Hepatocyte (in vitro differentiated cells): ENCODE data around the gene MNT. TPM values are rescaled to one million over a fixed set of nuclear protein-coding genes. Genes with fewer than 3 reads are reported as not detected.

ENCODE experiments used
- DNase-seq: peaks from one replicate; pipeline ENCODE4 v3.0.0-alpha.2; 2016; ENCODE audit warnings: low spot score
- H2AFZ ChIP-seq: fragments of 200-600 bp; sonication (generic); 2 replicates; pipeline ENCODE4 v1.6.0; 2016; ENCODE audit warnings: antibody characterized with exemption, mild to moderate bottlenecking
- H3K27ac ChIP-seq: fragments of 200-600 bp; sonication (generic); 2 replicates; pipeline ENCODE4 v1.5.1; 2016; ENCODE audit warnings: mild to moderate bottlenecking
- H3K27me3 ChIP-seq: fragments of 200-600 bp; sonication (generic); 2 replicates; pipeline ENCODE4 v1.6.1; 2016
- H3K36me3 ChIP-seq: fragments of 200-600 bp; sonication (generic); replicated peaks from 2 replicates; pipeline ENCODE4 v1.5.1; 2016; ENCODE audit warnings: low read depth; ENCODE audit not compliant: insufficient read depth
- H3K4me1 ChIP-seq: fragments of 200-600 bp; sonication (generic); 2 replicates; pipeline ENCODE4 v1.5.1; 2016; ENCODE audit warnings: mild to moderate bottlenecking, moderate library complexity; ENCODE audit not compliant: insufficient read depth
- H3K4me2 ChIP-seq: fragments of 200-600 bp; sonication (generic); 2 replicates; pipeline ENCODE4 v1.6.0; 2016
- H3K4me3 ChIP-seq: fragments of 200-600 bp; sonication (generic); 2 replicates; pipeline ENCODE4 v1.5.1; 2016; ENCODE audit warnings: mild to moderate bottlenecking
- H3K79me2 ChIP-seq: fragments of 200-600 bp; sonication (generic); 2 replicates; pipeline ENCODE4 v1.6.0; 2017; ENCODE audit warnings: mild to moderate bottlenecking
- H3K9me2 ChIP-seq: fragments of 200-600 bp; sonication (generic); replicated peaks from 2 replicates; pipeline ENCODE4 v1.6.0; 2017; ENCODE audit warnings: mild to moderate bottlenecking; ENCODE audit not compliant: insufficient read depth
- H3K9me3 ChIP-seq: fragments of 200-600 bp; sonication (generic); 2 replicates; pipeline ENCODE4 v1.5.1; 2016; ENCODE audit warnings: low read depth, mild to moderate bottlenecking
- H4K20me1 ChIP-seq: fragments of 200-600 bp; sonication (generic); 2 replicates; pipeline ENCODE4 v1.6.0; 2016; ENCODE audit warnings: mild to moderate bottlenecking; ENCODE audit not compliant: insufficient read depth, poor library complexity, severe bottlenecking
- CTCF ChIP-seq: fragments of 200-600 bp; sonication (generic); IDR thresholded peaks from 2 replicates; pipeline ENCODE4 v1.5.1; 2016; ENCODE audit warnings: antibody characterized with exemption, mild to moderate bottlenecking; ENCODE audit not compliant: poor library complexity
- EZH2 ChIP-seq: fragments of 200-600 bp; sonication (generic); IDR thresholded peaks from 2 replicates; pipeline ENCODE4 v1.6.1; 2016; ENCODE audit warnings: antibody characterized with exemption, mild to moderate bottlenecking, borderline replicate concordance
- EZH2phosphoT487 ChIP-seq: fragments of 200-600 bp; sonication (generic); IDR thresholded peaks from one replicate; pipeline ENCODE4 v1.6.1; 2018; ENCODE audit warnings: antibody characterized with exemption, mild to moderate bottlenecking, low read depth, moderate library complexity; ENCODE audit not compliant: unreplicated experiment, severe bottlenecking
- WGBS: methylation state at CpG from one replicate; pipeline ENCODE4 v1.1.6; 2016; ENCODE audit warnings: low lambda C conversion rate; ENCODE audit errors: missing lambda C conversion rate; 5-methylcytosine and 5-hydroxymethylcytosine counted together
- polyA plus RNA-seq: library from polyadenylated mRNA; unstranded; fragments of >200 nt; fragmentation: Nextera tagmentation; extraction: Ambion mirVana; gene quantifications from 2 replicates; pipeline ENCODE4 v1.2.1, GENCODE V29; 2016
- total RNA-seq: library from RNA; depleted of rRNA; stranded (reverse); fragments of >200 nt; gene quantifications from 2 replicates; pipeline ENCODE4 v1.2.3, GENCODE V29; 2014

The MNT gene
- total and polyA plus RNA-seq, 2 experiments from 2014 or later = 9.9 to 11.2 TPM

GRCh38 chr17:2366747-2367494 lies 33.9 kb downstream of the MNT start:
- no peak for DNase-seq
- Histone ChIP-seq H2AFZ (no peak overlapping the region), H3K9me2 (no peaks in the 10 kb centered on the region), H3K4me1 (no peaks in the 10 kb centered on the region), H3K27ac (no peak overlapping the region), H4K20me1 (no peaks in the 10 kb centered on the region), H3K4me3 (no peak overlapping the region), H3K9me3 (no peaks in the 10 kb centered on the region), H3K36me3 (no peaks in the 10 kb centered on the region), H3K79me2 (no peaks in the 10 kb centered on the region), H3K27me3 (no peaks in the 10 kb centered on the region), H3K4me2 (no peak overlapping the region)
- 71% methylated on average over 23 of the region's 26 CpGs for WGBS
- peak; percentile 32 for TF ChIP-seq CTCF
- TF ChIP-seq EZH2 = no peak
- TF ChIP-seq EZH2phosphoT487 = no peak

GRCh38 chr17:2365132-2365531 lies 35.7 kb downstream of the MNT start:
- Histone ChIP-seq H3K4me1 (no peaks in the 10 kb centered on the region), H3K4me3 (no peak overlapping the region), H4K20me1 (no peaks in the 10 kb centered on the region), H3K4me2 (no peak overlapping the region), H3K36me3 (no peaks in the 10 kb centered on the region), H3K9me2 (no peaks in the 10 kb centered on the region), H3K27me3 (no peaks in the 10 kb centered on the region), H3K9me3 (no peaks in the 10 kb centered on the region), H3K79me2 (no peaks in the 10 kb centered on the region), H3K27ac (no peak overlapping the region), H2AFZ (no peak overlapping the region)
- TF ChIP-seq EZH2phosphoT487 (no peak), EZH2 (no peak), CTCF (no peak)
- 96% methylated on average over 19 of the region's 20 CpGs for WGBS
- DNase-seq = no peak

GRCh38 chr17:2364763-2365116 lies 36.1 kb downstream of the MNT start:
- no peaks in the 10 kb centered on the region for H4K20me1 ChIP-seq
- H3K4me3 ChIP-seq = no peak overlapping the region
- no peak overlapping the region for H3K4me2 ChIP-seq
- no peaks in the 10 kb centered on the region for H3K27me3 ChIP-seq
- H2AFZ ChIP-seq = no peak overlapping the region
- H3K9me2 ChIP-seq = no peaks in the 10 kb centered on the region
- no peak overlapping the region for H3K27ac ChIP-seq
- TF ChIP-seq EZH2phosphoT487 = no peak
- no peak for TF ChIP-seq EZH2
- TF ChIP-seq CTCF = no peak
- no peak for DNase-seq
- no peaks in the 10 kb centered on the region for H3K9me3 ChIP-seq
- 89% methylated on average over 11 of the region's 12 CpGs for WGBS
- H3K4me1 ChIP-seq = no peaks in the 10 kb centered on the region
- no peaks in the 10 kb centered on the region for H3K79me2 ChIP-seq
- H3K36me3 ChIP-seq = no peaks in the 10 kb centered on the region
